B cell (primary cell): ENCODE data around the gene DDA1. TPM values are rescaled to one million over a fixed set of nuclear protein-coding genes. Genes with fewer than 3 reads are reported as not detected.

Experiments
- ATAC-seq: fragments of 200-7000 bp; cut with Tn5 transposase; one replicate; pipeline ENCODE4 v1.10.0; 2021; ENCODE audit warnings: low read depth, mild to moderate bottlenecking, moderate number of reproducible peaks, moderate library complexity
- CTCF ChIA-PET: fragments of 350-600 bp; sonication (Branson Sonifier 250); formaldehyde crosslinking; loops from one replicate; lab custom pipeline; 2021; ENCODE audit warnings: antibody characterized with exemption, inconsistent platforms; lab: Charles Lee
- POLR2A ChIA-PET: fragments of 350-600 bp; sonication (Branson Sonifier 250); formaldehyde crosslinking; loops from one replicate; lab custom pipeline; 2021; ENCODE audit warnings: antibody characterized with exemption; lab: Charles Lee
- DNase-seq: peaks from one replicate; pipeline ENCODE4 v3.0.0; 2013
- H2AFZ ChIP-seq: 2 replicates; pipeline ENCODE4 v1.6.1; 2012; ENCODE audit warnings: mild to moderate bottlenecking, low read depth, low read length; ENCODE audit not compliant: insufficient read depth, poor library complexity, severe bottlenecking
- H3K27ac ChIP-seq, 2 donors: 1 replicate in 1 of 2; 2 replicates in 1 of 2; pipeline ENCODE4 v1.5.1; 2012 to 2013; ENCODE audit warnings: low read length in 2 of 2, mild to moderate bottlenecking in 2 of 2, moderate library complexity in 1 of 2
- H3K27me3 ChIP-seq, 4 experiments: fragments of 200-600 bp in 1 of 4; sonication (generic) in 1 of 4; replicated peaks in 1 of 4; 1 replicate in 2 of 4; 2 replicates in 2 of 4; pipeline versions ENCODE4 v1.6.1 to v1.7.0; 2013 to 2016; ENCODE audit warnings: low read length in 3 of 4, mild to moderate bottlenecking in 2 of 4, mixed read lengths in 1 of 4, moderate library complexity in 1 of 4; ENCODE audit not compliant: insufficient read depth in 4 of 4, control insufficient read depth in 3 of 4; ENCODE audit errors: control extremely low read depth in 1 of 4
- H3K36me3 ChIP-seq, 2 experiments: replicated peaks in 1 of 2; 1 replicate in 1 of 2; 2 replicates in 1 of 2; pipeline versions ENCODE4 v1.6.1 to v1.7.1; 2013; ENCODE audit warnings: low read length in 1 of 2; ENCODE audit not compliant: insufficient read depth in 2 of 2, control insufficient read depth in 1 of 2; ENCODE audit errors: control extremely low read depth in 1 of 2, extremely low read depth in 1 of 2
- H3K4me1 ChIP-seq, 2 donors: fragments of 200-600 bp in 1 of 2; sonication (generic) in 1 of 2; 1 replicate in 1 of 2; 2 replicates in 1 of 2; pipeline versions ENCODE4 v1.5.1 to v1.6.1; 2013 to 2017; ENCODE audit warnings: low read length in 2 of 2; ENCODE audit not compliant: control insufficient read depth in 2 of 2, insufficient read depth in 2 of 2
- H3K4me2 ChIP-seq: replicated peaks from 2 replicates; pipeline ENCODE3; 2012; ENCODE audit warnings: mild to moderate bottlenecking, low read depth, low read length; ENCODE audit not compliant: poor library complexity, severe bottlenecking
- H3K4me3 ChIP-seq, 5 experiments: fragments of 200-600 bp in 1 of 5; sonication (generic) in 1 of 5; 1 replicate in 3 of 5; 2 replicates in 2 of 5; pipeline versions ENCODE4 v1.5.1 to v1.7.0; 2011 to 2016; ENCODE audit warnings: low read length in 4 of 5, mild to moderate bottlenecking in 4 of 5, low read depth in 2 of 5, control low read depth in 1 of 5, moderate library complexity in 1 of 5; ENCODE audit not compliant: insufficient read depth in 1 of 5; ENCODE audit errors: control extremely low read depth in 1 of 5, extremely low read depth in 1 of 5
- H3K79me2 ChIP-seq: fragments of 200-600 bp; sonication (generic); one replicate; pipeline ENCODE4 v1.6.0; 2016; ENCODE audit warnings: low read length; ENCODE audit not compliant: control insufficient read depth, insufficient read depth
- H3K9ac ChIP-seq: fragments of 200-600 bp; sonication (generic); 2 replicates; pipeline ENCODE4 v1.6.1; 2017; ENCODE audit warnings: mild to moderate bottlenecking, low read length, moderate library complexity
- H3K9me3 ChIP-seq, 3 donors: one replicate each; pipeline versions ENCODE4 v1.6.1 to v1.7.1; 2013; ENCODE audit warnings: low read length in 2 of 3; ENCODE audit not compliant: control insufficient read depth in 2 of 3, insufficient read depth in 1 of 3; ENCODE audit errors: control extremely low read depth in 1 of 3
- H4K20me1 ChIP-seq: 2 replicates; pipeline ENCODE4 v1.6.0; 2012; ENCODE audit warnings: mild to moderate bottlenecking, low read length; ENCODE audit not compliant: insufficient read depth, control insufficient read depth, poor library complexity, severe bottlenecking
- H3K27ac Mint-ChIP-seq: one replicate; pipeline ENCODE4 v1.8.0; 2021; ENCODE audit warnings: mixed read lengths
- H3K27me3 Mint-ChIP-seq: one replicate; pipeline ENCODE4 v1.8.0; 2021; ENCODE audit warnings: mixed read lengths
- H3K4me1 Mint-ChIP-seq: one replicate; pipeline ENCODE4 v1.8.0; 2021; ENCODE audit warnings: mixed read lengths
- H3K4me3 Mint-ChIP-seq: one replicate; pipeline ENCODE4 v1.8.0; 2021; ENCODE audit warnings: mixed read lengths
- H3K9me3 Mint-ChIP-seq: one replicate; pipeline ENCODE4 v1.8.0; 2022; ENCODE audit warnings: mixed read lengths; ENCODE audit not compliant: insufficient read depth
- CTCF ChIP-seq: fragments of 200-600 bp; IDR thresholded peaks from one replicate; pipeline ENCODE4 v1.8.0; 2022; ENCODE audit warnings: antibody characterized with exemption, mild to moderate bottlenecking
- EZH2 ChIP-seq: IDR thresholded peaks from 2 replicates; pipeline ENCODE4 v1.6.1; 2012; ENCODE audit warnings: borderline replicate concordance, low read depth, mild to moderate bottlenecking, moderate library complexity, low read length; ENCODE audit not compliant: insufficient read depth, poor library complexity, severe bottlenecking
- WGBS: methylation state at CpG from one replicate; pipeline ENCODE4 v1.1.5; 2013; ENCODE audit warnings: missing lambda C conversion rate; ENCODE audit not compliant: insufficient coverage; 5-methylcytosine and 5-hydroxymethylcytosine counted together
- intact Hi-C: fragments of 100-400 bp; cut with micrococcal nuclease; formaldehyde crosslinking; loops from one replicate; pipeline ENCODE4 v1.10.0; 2022
- polyA plus RNA-seq: library from polyadenylated mRNA; depleted of rRNA; stranded (reverse); fragments of >200 nt; gene quantifications from 2 replicates; pipeline ENCODE4 v1.2.3, GENCODE V29; 2012
- total RNA-seq, 2 donors: library from RNA; stranded (reverse); fragments of 120-200 nt in 1 of 2; gene quantifications; 1 replicate in 1 of 2; 2 replicates in 1 of 2; pipeline versions ENCODE4 v1.2.3 to v1.2.4, GENCODE V29; 2013 to 2022

Gene DDA1
- total and polyA plus RNA-seq, 2 donors (not counting 1 experiment from before 2014, with no cell fraction given): 38.4 TPM

- H3K27ac ChIP-seq: no peak overlapping the region
- peaks cover 3% of the 10 kb centered on the region for H3K79me2 ChIP-seq
- no peak overlapping the region for H3K9ac ChIP-seq
- Mint-ChIP-seq H3K9me3 (no peaks in the 10 kb centered on the region), H3K4me3 (no peak overlapping the region), H3K27ac (no peak overlapping the region), H3K27me3 (no peaks in the 10 kb centered on the region), H3K4me1 (no peaks in the 10 kb centered on the region)
- H3K9me3 ChIP-seq: no peaks in the 10 kb centered on the region
- peaks cover 0 to 3% of the 10 kb centered on the region in 2 donors for H3K4me1 ChIP-seq
- intact Hi-C loops: no loop called here
- ChIA-PET POLR2A (interaction anchor here (0.6 kb wide), 1 partner anchor 14 kb away, joined by 5 read pairs; no protein-coding TSS in a partner anchor), CTCF (no interaction called here)
- H3K36me3 ChIP-seq: peaks cover 0 to 23% of the 10 kb centered on the region in 2 experiments
- no peak for DNase-seq
- no peak overlapping the region for H3K4me3 ChIP-seq
- TF ChIP-seq CTCF (no peak), EZH2 (no peak)
- H2AFZ ChIP-seq: no peak overlapping the region
- ATAC-seq: no peak
- no peak overlapping the region for H3K4me2 ChIP-seq
- WGBS: 94% methylated on average over 27 of the region's 40 CpGs
- H4K20me1 ChIP-seq: peaks cover 36% of the 10 kb centered on the region
- H3K27me3 ChIP-seq: no peaks in the 10 kb centered on the region
These were observed 10.3 kb downstream of the DDA1 start for GRCh38 chr19:17319473-17320238.

- Histone ChIP-seq H3K27ac (no peak overlapping the region), H3K9me3 (no peaks in the 10 kb centered on the region), H3K4me1 (peaks cover 0 to 3% of the 10 kb centered on the region in 2 donors), H3K9ac (no peak overlapping the region), H3K27me3 (no peaks in the 10 kb centered on the region), H3K4me2 (no peak overlapping the region), H3K36me3 (peaks cover 0 to 19% of the 10 kb centered on the region in 2 experiments), H4K20me1 (peaks cover 33% of the 10 kb centered on the region), H3K4me3 (no peak overlapping the region), H3K79me2 (peaks cover 2% of the 10 kb centered on the region), H2AFZ (no peak overlapping the region)
- intact Hi-C loops: no loop called here
- peak; percentile 2 for DNase-seq
- no peaks in the 10 kb centered on the region for H3K9me3 Mint-ChIP-seq
- no peak overlapping the region for H3K4me3 Mint-ChIP-seq
- POLR2A ChIA-PET: no interaction called here
- no peak for ATAC-seq
- H3K27me3 Mint-ChIP-seq: no peaks in the 10 kb centered on the region
- no peaks in the 10 kb centered on the region for H3K4me1 Mint-ChIP-seq
- H3K27ac Mint-ChIP-seq: no peak overlapping the region
- WGBS: 84% methylated on average over 11 of the region's 11 CpGs
- CTCF ChIA-PET: interaction anchor here (1.0 kb wide), 1 partner anchor 25 kb away, joined by 3 read pairs; no protein-coding TSS in a partner anchor
- TF ChIP-seq EZH2: no peak
- TF ChIP-seq CTCF: no peak
These were observed 11.1 kb downstream of the DDA1 start for GRCh38 chr19:17320435-17320834.
